ENCODE data around the gene FAM185A.
"Not testable (repeated sequence)": the region's sequence is repeated elsewhere in the genome, so short reads cannot be mapped to it uniquely, and the experiment has no call there.

Gene FAM185A

GRCh38 chr7:102778663-102779062 is 29.9 kb downstream of the FAM185A start:
- DNase-seq (ENCODE audit: low read depth, low spot score): not testable (repeated sequence)

GRCh38 chr7:102780926-102781325 is 32.1 kb downstream of the FAM185A start:
- DNase-seq (ENCODE audit: low read depth, low spot score): not testable (repeated sequence)

GRCh38 chr7:102788770-102789169 is 40.0 kb downstream of the FAM185A start:
- not testable (repeated sequence) for DNase-seq (ENCODE audit: low read depth, low spot score)

GRCh38 chr7:102790364-102791100 is 41.7 kb downstream of the FAM185A start:
- DNase-seq (ENCODE audit: low read depth, low spot score): not testable (repeated sequence)

GRCh38 chr7:102791367-102791766 is 42.6 kb downstream of the FAM185A start:
- DNase-seq (ENCODE audit: low read depth, low spot score): not testable (repeated sequence)

- not testable (repeated sequence) for DNase-seq (ENCODE audit: low read depth, low spot score)
These were observed 43.0 kb downstream of the FAM185A start for GRCh38 chr7:102791831-102792230.

- not testable (repeated sequence) for DNase-seq (ENCODE audit: low read depth, low spot score)
These were observed 45.8 kb downstream of the FAM185A start for GRCh38 chr7:102794567-102794966.

GRCh38 chr7:102795987-102796595 is 47.3 kb downstream of the FAM185A start:
- DNase-seq (ENCODE audit: low read depth, low spot score): not testable (repeated sequence)

- DNase-seq (ENCODE audit: low read depth, low spot score): no peak
These were observed 57.8 kb downstream of the FAM185A start for GRCh38 chr7:102806613-102807012.

- DNase-seq (ENCODE audit: low read depth, low spot score): no peak
These were observed 62.1 kb downstream of the FAM185A start for GRCh38 chr7:102810916-102811315.

GRCh38 chr7:102811942-102812678 is 63.3 kb downstream of the FAM185A start:
- DNase-seq (ENCODE audit: low read depth, low spot score): no peak

- no peak for DNase-seq (ENCODE audit: low read depth, low spot score)
These were observed 64.6 kb downstream of the FAM185A start for GRCh38 chr7:102813191-102814024.

- DNase-seq (ENCODE audit: low read depth, low spot score): no peak
These were observed 65.2 kb downstream of the FAM185A start for GRCh38 chr7:102814025-102814471.

GRCh38 chr7:102817616-102818573 is 69.1 kb downstream of the FAM185A start:
- no peak for DNase-seq (ENCODE audit: low read depth, low spot score)

- no peak for DNase-seq (ENCODE audit: low read depth, low spot score)
These were observed 70.4 kb downstream of the FAM185A start for GRCh38 chr7:102819151-102819550.

GRCh38 chr7:102821994-102822747 is 73.4 kb downstream of the FAM185A start:
- DNase-seq (ENCODE audit: low read depth, low spot score): no peak

GRCh38 chr7:102823390-102824119 is 74.8 kb downstream of the FAM185A start:
- DNase-seq (ENCODE audit: low read depth, low spot score): no peak

GRCh38 chr7:102828286-102828685 is 79.5 kb downstream of the FAM185A start:
- DNase-seq (ENCODE audit: low read depth, low spot score): no peak

- peak; percentile 72 for DNase-seq (ENCODE audit: low read depth, low spot score)
These were observed 80.3 kb downstream of the FAM185A start for GRCh38 chr7:102829075-102829474.
